SKM-1 (cell line): ENCODE data around the gene MAGEA9B.
"Not testable (repeated sequence)": the region's sequence is repeated elsewhere in the genome, so short reads cannot be mapped to it uniquely, and the experiment has no call there.

Experiments used
- DNase-seq: peaks from one replicate; lab custom pipeline; 2025; ENCODE audit not compliant: unreplicated experiment; lab: John Stamatoyannopoulos, UW

The MAGEA9B gene

GRCh38 chrX:149537474-149537873 is 49.8 kb downstream of the MAGEA9B start:
- DNase-seq, result not testable (repeated sequence)

DNA sequence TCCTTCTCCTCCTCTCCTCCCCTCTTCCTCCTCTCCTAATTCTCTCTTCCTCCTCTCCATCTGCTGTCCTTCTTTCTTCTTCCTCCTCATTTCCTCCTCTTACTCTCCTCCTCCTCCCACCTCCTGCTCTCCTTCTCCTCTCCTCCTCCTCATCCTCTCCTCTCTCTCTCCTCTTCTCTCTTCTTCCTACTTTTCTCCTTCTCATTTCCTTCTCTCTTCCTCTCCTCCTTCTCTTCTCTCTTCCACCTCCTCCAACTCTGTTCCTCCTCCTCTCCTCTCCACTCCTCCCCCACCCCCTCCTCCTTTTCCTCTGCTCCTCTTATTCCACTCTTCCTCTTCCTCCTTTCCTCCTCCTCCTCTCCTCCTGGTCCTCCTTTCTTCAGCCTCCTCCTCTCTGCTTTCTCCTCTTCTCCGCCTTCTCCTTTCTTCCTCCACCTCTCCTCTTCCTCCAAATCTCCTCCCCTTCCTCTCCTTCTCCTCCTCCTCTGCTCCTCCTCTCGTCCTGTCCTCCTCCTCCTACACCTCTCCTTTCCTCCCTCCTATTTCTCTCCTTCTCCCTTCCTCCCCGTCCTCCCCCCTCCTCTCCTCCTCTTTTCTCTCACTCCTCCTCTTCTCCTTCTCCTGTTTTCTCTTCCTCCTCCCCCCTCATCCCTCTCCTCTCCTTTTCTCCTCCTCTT is 52.2 kb downstream of the MAGEA9B start:
- not testable (repeated sequence) for DNase-seq

GRCh38 chrX:149533999-149534398 is 53.3 kb downstream of the MAGEA9B start:
- not testable (repeated sequence) for DNase-seq

GRCh38 chrX:149532868-149533267 is 54.4 kb downstream of the MAGEA9B start:
- DNase-seq, result not testable (repeated sequence)
